Calu3 (cell line): Measurements from ENCODE around the gene LYVE1. TPM values are rescaled to one million over a fixed set of nuclear protein-coding genes. Genes with fewer than 3 reads are reported as not detected.

Experiments used
- BruUV-seq: library from RNA; stranded (reverse); fragments of 400-500 nt; replicated peaks from 2 replicates; lab custom pipeline; 2021; lab: Mats Ljungman, UMichigan
- CTCF ChIA-PET: fragments of 300-600 bp; sonication (Branson Sonifier 250); formaldehyde crosslinking; loops from one replicate; lab custom pipeline; 2022; ENCODE audit warnings: antibody characterized with exemption; lab: Charles Lee
- DNase-seq: peaks from one replicate; pipeline ENCODE4 v3.0.0; 2022
- H3K27ac Mint-ChIP-seq: one replicate; pipeline ENCODE4 v1.8.0; 2022; ENCODE audit warnings: mixed read lengths; ENCODE audit not compliant: unreplicated experiment
- H3K27me3 Mint-ChIP-seq: one replicate; pipeline ENCODE4 v1.8.0; 2022; ENCODE audit warnings: mixed read lengths; ENCODE audit not compliant: unreplicated experiment
- H3K36me3 Mint-ChIP-seq: one replicate; pipeline ENCODE4 v1.8.0; 2022; ENCODE audit warnings: mild to moderate bottlenecking, moderate library complexity, mixed read lengths; ENCODE audit not compliant: insufficient read depth, unreplicated experiment
- H3K4me1 Mint-ChIP-seq: one replicate; pipeline ENCODE4 v1.8.0; 2022; ENCODE audit warnings: mild to moderate bottlenecking, low read depth, mixed read lengths; ENCODE audit not compliant: unreplicated experiment
- H3K4me3 Mint-ChIP-seq: one replicate; pipeline ENCODE4 v1.8.0; 2022; ENCODE audit warnings: mild to moderate bottlenecking, low read depth, moderate library complexity, mixed read lengths; ENCODE audit not compliant: unreplicated experiment
- H3K9me3 Mint-ChIP-seq: one replicate; pipeline ENCODE4 v1.8.0; 2022; ENCODE audit warnings: low read depth, mixed read lengths; ENCODE audit not compliant: unreplicated experiment
- CTCF ChIP-seq: fragments of 200-600 bp; IDR thresholded peaks from one replicate; pipeline ENCODE4 v1.8.0; 2022; ENCODE audit warnings: antibody characterized with exemption; ENCODE audit not compliant: unreplicated experiment
- intact Hi-C: fragments of 100-400 bp; cut with micrococcal nuclease; formaldehyde crosslinking; loops from one replicate; pipeline ENCODE4 v1.10.0; 2022; ENCODE audit not compliant: unreplicated experiment
- total RNA-seq: library from RNA; stranded (reverse); gene quantifications from 2 replicates; pipeline ENCODE4 v1.2.3, GENCODE V29; 2022

The LYVE1 gene
- total RNA-seq, 1 experiment from 2014 or later = not detected

GRCh38 chr11:10602366-10602765, 33.9 kb upstream of the LYVE1 start:
- H3K4me1 Mint-ChIP-seq = no peaks in the 10 kb centered on the region
- TF ChIP-seq CTCF = no peak
- CTCF ChIA-PET = interaction anchor here (0.5 kb wide), 1 partner anchor 1246 kb away, joined by 3 read pairs; no protein-coding TSS in a partner anchor
- H3K4me3 Mint-ChIP-seq = no peak overlapping the region
- H3K27me3 Mint-ChIP-seq = no peaks in the 10 kb centered on the region
- intact Hi-C loops = no loop called here
- no peaks in the 10 kb centered on the region for H3K36me3 Mint-ChIP-seq
- BruUV-seq = no TSS peak
- H3K27ac Mint-ChIP-seq = no peak overlapping the region
- no peak for DNase-seq
- no peaks in the 10 kb centered on the region for H3K9me3 Mint-ChIP-seq

GRCh38 chr11:10601837-10602236, 33.4 kb upstream of the LYVE1 start:
- no peaks in the 10 kb centered on the region for H3K36me3 Mint-ChIP-seq
- no peak for TF ChIP-seq CTCF
- no peaks in the 10 kb centered on the region for H3K9me3 Mint-ChIP-seq
- no peak overlapping the region for H3K4me3 Mint-ChIP-seq
- intact Hi-C loops = no loop called here
- no peak overlapping the region for H3K27ac Mint-ChIP-seq
- no peaks in the 10 kb centered on the region for H3K27me3 Mint-ChIP-seq
- no peak for DNase-seq
- no peaks in the 10 kb centered on the region for H3K4me1 Mint-ChIP-seq
- no TSS peak for BruUV-seq
- CTCF ChIA-PET = no interaction called here

- CTCF ChIA-PET = no interaction called here
- no TSS peak for BruUV-seq
- Mint-ChIP-seq H3K9me3 (no peaks in the 10 kb centered on the region), H3K4me1 (no peaks in the 10 kb centered on the region), H3K27me3 (no peaks in the 10 kb centered on the region), H3K36me3 (no peaks in the 10 kb centered on the region), H3K27ac (no peak overlapping the region), H3K4me3 (no peak overlapping the region)
- DNase-seq = no peak
- intact Hi-C loops = no loop called here
- no peak for TF ChIP-seq CTCF
Observed at GRCh38 chr11:10600570-10601248, 32.2 kb upstream of the LYVE1 start.

GRCh38 chr11:10599388-10600175, 31.1 kb upstream of the LYVE1 start:
- intact Hi-C loops = no loop called here
- Mint-ChIP-seq H3K27me3 (no peaks in the 10 kb centered on the region), H3K4me1 (peaks cover 2% of the 10 kb centered on the region), H3K9me3 (no peaks in the 10 kb centered on the region), H3K4me3 (no peak overlapping the region), H3K27ac (no peak overlapping the region), H3K36me3 (no peaks in the 10 kb centered on the region)
- DNase-seq = no peak
- CTCF ChIA-PET = no interaction called here
- TF ChIP-seq CTCF = no peak
- BruUV-seq = no TSS peak
